Measurements from ENCODE around the gene TGFBR3. TPM values are rescaled to one million over a fixed set of nuclear protein-coding genes. Genes with fewer than 3 reads are reported as not detected.

Gene TGFBR3
- total RNA-seq, 4 donors from 2014 or later = 87.8 to 388 (median 212) TPM

DNA sequence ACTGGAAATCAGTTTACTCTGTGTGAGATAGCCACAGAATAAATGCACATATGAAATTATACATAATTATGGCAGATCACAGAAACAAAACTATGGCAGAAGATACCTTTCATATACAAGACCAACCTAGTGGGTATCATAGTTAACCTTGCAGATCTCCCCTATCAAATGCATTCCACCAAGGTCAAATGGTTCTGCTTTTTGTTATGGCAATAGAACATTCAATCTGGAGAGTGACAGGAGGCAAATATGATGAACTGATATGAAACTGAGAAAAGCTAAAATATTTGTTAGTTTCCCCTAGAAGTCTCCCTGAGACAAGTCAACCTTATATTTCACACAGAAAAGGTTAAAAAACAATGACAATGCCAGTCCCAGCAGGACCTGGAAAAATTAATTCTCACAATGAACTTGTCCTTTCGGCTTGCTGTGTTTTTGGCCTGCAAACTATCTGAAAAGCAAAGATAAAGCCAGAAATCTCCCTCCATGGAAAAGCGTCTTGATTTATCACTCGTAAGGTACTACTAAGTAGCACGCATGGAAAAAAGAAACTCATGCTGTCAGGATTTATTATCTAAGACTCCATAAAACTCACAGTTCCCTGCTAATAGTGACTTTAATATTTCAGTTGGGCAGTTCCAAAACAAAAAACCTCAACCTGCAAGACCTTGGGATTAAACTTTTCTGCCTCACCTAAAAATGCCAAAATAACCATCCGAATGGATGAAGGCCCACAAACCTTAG lies 174.3 kb downstream of the TGFBR3 start:
- no peaks in the 10 kb centered on the region for H3K36me3 ChIP-seq
- no peaks in the 10 kb centered on the region for H3K27me3 ChIP-seq
- intact Hi-C loops (cut with DNase I; ENCODE audit: low total_unique reads) = no loop called here
- H3K4me1 ChIP-seq = peaks cover 5 to 16% of the 10 kb centered on the region in 2 donors
- H3K4me3 ChIP-seq = no peak overlapping the region
- DNase-seq = no peak
- peak overlapping the region; percentile 84 to 96 for H3K27ac ChIP-seq
- H3K9me3 ChIP-seq = no peaks in the 10 kb centered on the region
- TF ChIP-seq POLR2A (IDR thresholded peaks at IDR 0.05) (no peak), CTCF (IDR thresholded peaks at IDR 0.05) (no peak)

GRCh38 chr1:91710261-91710660 lies 175.7 kb downstream of the TGFBR3 start:
- Histone ChIP-seq H3K27me3 (no peaks in the 10 kb centered on the region), H3K4me3 (no peak overlapping the region), H3K4me1 (peaks cover 5 to 16% of the 10 kb centered on the region in 2 donors), H3K27ac (peak overlapping the region; percentile 84 to 96), H3K36me3 (no peaks in the 10 kb centered on the region), H3K9me3 (no peaks in the 10 kb centered on the region)
- intact Hi-C loops (cut with DNase I; ENCODE audit: low total_unique reads) = no loop called here
- TF ChIP-seq CTCF (IDR thresholded peaks at IDR 0.05) (no peak), POLR2A (IDR thresholded peaks at IDR 0.05) (no peak)
- no peak for DNase-seq

GRCh38 chr1:91708691-91709090 lies 177.3 kb downstream of the TGFBR3 start:
- H3K4me1 ChIP-seq = peaks cover 5 to 16% of the 10 kb centered on the region in 2 donors
- no peak for TF ChIP-seq CTCF (IDR thresholded peaks at IDR 0.05)
- no peak for TF ChIP-seq POLR2A (IDR thresholded peaks at IDR 0.05)
- no peaks in the 10 kb centered on the region for H3K9me3 ChIP-seq
- H3K27me3 ChIP-seq = no peaks in the 10 kb centered on the region
- H3K4me3 ChIP-seq = no peak overlapping the region
- intact Hi-C loops (cut with DNase I; ENCODE audit: low total_unique reads) = no loop called here
- H3K36me3 ChIP-seq = no peaks in the 10 kb centered on the region
- no peak overlapping the region for H3K27ac ChIP-seq
- DNase-seq = no peak

GRCh38 chr1:91707890-91708218 lies 178.1 kb downstream of the TGFBR3 start:
- H3K27ac ChIP-seq = no peak overlapping the region
- H3K27me3 ChIP-seq = no peaks in the 10 kb centered on the region
- no peaks in the 10 kb centered on the region for H3K9me3 ChIP-seq
- TF ChIP-seq CTCF (IDR thresholded peaks at IDR 0.05) (no peak), POLR2A (IDR thresholded peaks at IDR 0.05) (no peak)
- intact Hi-C loops (cut with DNase I; ENCODE audit: low total_unique reads) = no loop called here
- no peak overlapping the region for H3K4me3 ChIP-seq
- no peak for DNase-seq
- peaks cover 0 to 16% of the 10 kb centered on the region in 2 donors for H3K4me1 ChIP-seq
- H3K36me3 ChIP-seq = no peaks in the 10 kb centered on the region

DNA sequence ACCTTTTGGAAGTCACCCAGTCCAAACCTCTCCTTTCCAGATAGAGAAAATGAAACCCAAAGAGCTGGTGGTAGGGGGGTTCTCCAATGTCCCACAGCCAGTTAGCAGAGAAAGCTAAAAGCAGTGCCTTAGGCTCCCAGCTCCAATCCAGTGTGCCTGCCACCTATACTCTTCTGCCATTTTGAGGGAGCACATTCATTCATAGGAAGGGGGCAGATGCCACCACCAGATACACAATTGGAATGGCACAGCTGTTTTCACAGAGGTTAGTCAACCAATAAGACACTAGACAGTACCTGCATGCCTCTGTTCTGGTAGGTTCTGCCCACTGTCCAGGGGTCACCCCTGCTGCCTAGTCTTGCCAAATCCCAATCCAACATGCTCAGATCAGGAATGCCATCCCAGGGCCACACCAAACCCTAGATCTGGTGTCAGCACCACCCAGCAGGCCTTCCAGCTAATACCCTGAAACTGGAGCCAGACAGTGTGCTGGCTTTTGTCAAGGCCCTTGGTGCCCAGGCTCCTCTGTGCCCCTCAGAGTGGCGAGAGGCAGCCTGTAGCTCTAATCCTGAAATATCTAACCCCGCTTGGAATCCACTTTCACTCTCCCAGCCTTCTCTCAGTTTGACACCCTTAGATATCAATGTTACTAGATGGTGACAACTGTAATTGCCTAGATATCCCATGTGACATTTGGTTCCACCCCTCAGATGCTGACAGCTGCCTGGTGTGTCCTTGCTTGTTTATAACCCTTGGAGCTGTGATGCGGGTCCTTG lies 178.6 kb downstream of the TGFBR3 start:
- intact Hi-C loops (cut with DNase I; ENCODE audit: low total_unique reads) = no loop called here
- Histone ChIP-seq H3K27ac (no peak overlapping the region), H3K9me3 (no peaks in the 10 kb centered on the region), H3K4me3 (no peak overlapping the region), H3K27me3 (no peaks in the 10 kb centered on the region), H3K36me3 (no peaks in the 10 kb centered on the region), H3K4me1 (peaks cover 0 to 11% of the 10 kb centered on the region in 2 donors)
- TF ChIP-seq POLR2A (IDR thresholded peaks at IDR 0.05) = no peak
- no peak for TF ChIP-seq CTCF (IDR thresholded peaks at IDR 0.05)
- no peak for DNase-seq
